ENCODE data around the gene MICU2. TPM values are rescaled to one million over a fixed set of nuclear protein-coding genes. Genes with fewer than 3 reads are reported as not detected.
A peak's percentile ranks its signal among the peaks of the same experiment; 100 is the strongest.

The MICU2 gene, protein sequence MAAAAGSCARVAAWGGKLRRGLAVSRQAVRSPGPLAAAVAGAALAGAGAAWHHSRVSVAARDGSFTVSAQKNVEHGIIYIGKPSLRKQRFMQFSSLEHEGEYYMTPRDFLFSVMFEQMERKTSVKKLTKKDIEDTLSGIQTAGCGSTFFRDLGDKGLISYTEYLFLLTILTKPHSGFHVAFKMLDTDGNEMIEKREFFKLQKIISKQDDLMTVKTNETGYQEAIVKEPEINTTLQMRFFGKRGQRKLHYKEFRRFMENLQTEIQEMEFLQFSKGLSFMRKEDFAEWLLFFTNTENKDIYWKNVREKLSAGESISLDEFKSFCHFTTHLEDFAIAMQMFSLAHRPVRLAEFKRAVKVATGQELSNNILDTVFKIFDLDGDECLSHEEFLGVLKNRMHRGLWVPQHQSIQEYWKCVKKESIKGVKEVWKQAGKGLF
- total RNA-seq (10 to 100 TPM; 29.0 to 85.9 TPM), polyA plus RNA-seq (10 to 100 TPM; 32.1 to 46.4 TPM)
- long read RNA-seq, donor 1, transcript MICU2-206 (3 exons, 1,009 nt), result minor isoform, 8 of 30 reads
- long read RNA-seq, donor 1, transcript MICU2-201 (12 exons, 1,920 nt), result major isoform, 22 of 30 reads
- long read RNA-seq, donor 1, partial matches to known transcripts, result 0 of 30 reads
- long read RNA-seq, donor 1, other reads (novel, unspliced or antisense), result 0 of 30 reads
- long read RNA-seq, donor 2, transcript MICU2-201 (12 exons, 1,920 nt), result major isoform, 7 of 10 reads
- long read RNA-seq, donor 2, partial matches to known transcripts, result 0 of 10 reads
- long read RNA-seq, donor 2, other reads (novel, unspliced or antisense), result 0 of 10 reads
- long read RNA-seq, donor 3, transcript MICU2-201 (12 exons, 1,920 nt), result major isoform, 6 of 11 reads
- long read RNA-seq, donor 3, transcript MICU2-206 (3 exons, 1,009 nt), result minor isoform, 5 of 11 reads
- long read RNA-seq, donor 3, partial matches to known transcripts, result 0 of 11 reads
- long read RNA-seq, donor 3, other reads (novel, unspliced or antisense), result 0 of 11 reads
- long read RNA-seq, donor 4, partial matches to known transcripts, result 0 of 2 reads
- long read RNA-seq, donor 4, other reads (novel, unspliced or antisense), result 0 of 2 reads
- long read RNA-seq, donor 5, transcript MICU2-206 (3 exons, 1,009 nt), result minor isoform, 9 of 28 reads
- long read RNA-seq, donor 5, transcript MICU2-201 (12 exons, 1,920 nt), result major isoform, 19 of 28 reads
- long read RNA-seq, donor 5, partial matches to known transcripts, result 0 of 28 reads
- long read RNA-seq, donor 5, other reads (novel, unspliced or antisense), result 0 of 28 reads

DNA sequence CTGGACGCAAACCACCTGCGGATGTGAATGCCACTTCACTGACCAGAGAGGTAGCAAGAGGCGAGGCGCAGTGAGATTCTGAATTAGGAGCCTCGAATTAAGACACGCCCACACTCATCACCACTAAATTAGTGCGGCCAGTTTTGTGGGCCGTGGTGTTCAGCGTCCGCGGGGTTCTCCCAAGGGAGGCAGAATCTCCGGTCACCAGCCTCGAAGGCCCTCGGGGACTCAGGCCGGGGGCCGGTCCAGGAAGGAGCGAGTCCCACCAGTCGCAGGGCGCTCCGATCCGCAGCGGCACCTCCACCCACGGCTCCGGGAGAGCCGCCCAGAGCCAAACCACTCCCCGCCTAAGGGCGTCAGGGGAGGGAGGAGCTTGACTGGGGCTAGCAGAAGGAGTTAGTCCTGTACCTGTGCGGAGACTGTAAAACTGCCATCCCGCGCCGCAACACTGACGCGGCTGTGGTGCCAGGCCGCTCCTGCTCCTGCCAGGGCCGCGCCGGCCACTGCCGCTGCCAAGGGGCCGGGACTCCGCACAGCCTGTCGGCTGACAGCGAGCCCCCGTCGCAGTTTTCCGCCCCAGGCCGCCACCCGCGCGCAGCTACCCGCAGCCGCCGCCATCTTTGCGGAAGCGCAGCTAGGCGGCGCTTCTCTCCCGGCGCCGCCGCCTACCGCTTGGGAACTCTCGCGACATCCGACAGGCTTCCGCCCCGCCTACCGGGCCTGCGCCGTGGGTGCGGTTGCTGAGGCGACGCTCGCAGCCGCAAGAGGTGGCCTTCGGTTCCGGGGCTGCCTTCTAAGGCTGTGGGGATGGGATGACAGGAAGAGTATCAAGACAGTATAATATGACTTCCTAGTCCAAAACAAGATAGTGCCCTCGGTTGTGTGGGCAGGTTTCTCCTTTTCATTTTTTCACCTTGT is at the start of gene MICU2:
TSS of gene MICU2 (minus strand) at position 640 of the 918 bp plus-strand sequence. CDS start at position 618, 22 bp downstream.
- Histone ChIP-seq H3K27ac (ENCODE audit: low read depth in 1 of 2, low read length in 1 of 2) (peak within 1 kb of the TSS; percentile 99), H3K4me1 (ENCODE audit: control insufficient read depth in 5 of 5, insufficient read depth in 5 of 5, low read length in 5 of 5) (peaks cover 0 to 8% (median 3%) of the 10 kb centered on the region in 5 donors), H3K9me3 (ENCODE audit: control insufficient read depth in 4 of 4, insufficient read depth in 3 of 4, low read length in 3 of 4) (no peaks in the 10 kb centered on the region), H3K36me3 (ENCODE audit: control insufficient read depth in 4 of 4, insufficient read depth in 4 of 4, low read length in 4 of 4) (peaks cover 0 to 6% (median 1%) of the 10 kb centered on the region in 4 donors), H3K4me3 (peak within 1 kb of the TSS; percentile 85), H3K9ac (ENCODE audit: insufficient read depth in 1 of 2, low read length in 2 of 2) (peak within 1 kb of the TSS; percentile 83 to 97), H3K27me3 (ENCODE audit: control insufficient read depth in 3 of 3, insufficient read depth in 3 of 3, low read length in 2 of 3) (peaks cover 0 to 10% (median 6%) of the 10 kb centered on the region in 3 donors)
- TF ChIP-seq, protein P1, sequence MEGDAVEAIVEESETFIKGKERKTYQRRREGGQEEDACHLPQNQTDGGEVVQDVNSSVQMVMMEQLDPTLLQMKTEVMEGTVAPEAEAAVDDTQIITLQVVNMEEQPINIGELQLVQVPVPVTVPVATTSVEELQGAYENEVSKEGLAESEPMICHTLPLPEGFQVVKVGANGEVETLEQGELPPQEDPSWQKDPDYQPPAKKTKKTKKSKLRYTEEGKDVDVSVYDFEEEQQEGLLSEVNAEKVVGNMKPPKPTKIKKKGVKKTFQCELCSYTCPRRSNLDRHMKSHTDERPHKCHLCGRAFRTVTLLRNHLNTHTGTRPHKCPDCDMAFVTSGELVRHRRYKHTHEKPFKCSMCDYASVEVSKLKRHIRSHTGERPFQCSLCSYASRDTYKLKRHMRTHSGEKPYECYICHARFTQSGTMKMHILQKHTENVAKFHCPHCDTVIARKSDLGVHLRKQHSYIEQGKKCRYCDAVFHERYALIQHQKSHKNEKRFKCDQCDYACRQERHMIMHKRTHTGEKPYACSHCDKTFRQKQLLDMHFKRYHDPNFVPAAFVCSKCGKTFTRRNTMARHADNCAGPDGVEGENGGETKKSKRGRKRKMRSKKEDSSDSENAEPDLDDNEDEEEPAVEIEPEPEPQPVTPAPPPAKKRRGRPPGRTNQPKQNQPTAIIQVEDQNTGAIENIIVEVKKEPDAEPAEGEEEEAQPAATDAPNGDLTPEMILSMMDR (IDR thresholded peaks at IDR 0.05; ENCODE audit: control extremely low read depth, extremely low read depth), result no peak
- DNase-seq, result peak; percentile 94 to 97 (median 95)
- peak; percentile 98 for ATAC-seq (ENCODE audit: insufficient read depth, low FRiP score)
- 0% methylated on average over 69 to 77 of the region's 77 CpGs for WGBS, 2 donors

DNA sequence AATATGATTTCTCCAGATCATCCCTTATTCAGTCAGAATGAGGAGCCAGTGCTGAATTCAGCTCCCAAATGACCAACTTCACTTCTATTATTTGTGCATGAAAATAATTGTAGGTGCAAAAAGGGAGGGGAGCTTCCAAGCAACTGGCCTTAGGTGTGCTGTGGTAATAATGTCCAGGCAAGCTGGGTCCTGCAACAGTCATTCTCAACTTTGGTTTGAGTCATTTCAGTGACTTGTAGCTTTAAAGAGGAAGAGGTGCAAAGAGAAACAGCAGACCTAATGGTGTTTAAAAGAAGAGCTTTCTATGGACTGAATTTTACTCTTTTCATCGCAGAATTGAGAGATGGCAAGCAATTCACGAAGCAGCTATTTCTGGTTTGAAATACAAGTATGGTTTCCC is 37.7 kb upstream of the MICU2 start:
- no peak for ATAC-seq (ENCODE audit: insufficient read depth, low FRiP score)

More for the DNA sequence above, 37.7 kb upstream of the MICU2 start:
- Histone ChIP-seq H3K27me3 (ENCODE audit: control insufficient read depth in 3 of 3, insufficient read depth in 3 of 3, low read length in 2 of 3) (no peaks in the 10 kb centered on the region), H3K9me3 (ENCODE audit: control insufficient read depth in 4 of 4, insufficient read depth in 3 of 4, low read length in 3 of 4) (no peaks in the 10 kb centered on the region), H3K4me3 (no peak overlapping the region), H3K36me3 (ENCODE audit: control insufficient read depth in 4 of 4, insufficient read depth in 4 of 4, low read length in 4 of 4) (no peaks in the 10 kb centered on the region), H3K27ac (ENCODE audit: low read depth in 1 of 2, low read length in 1 of 2) (no peak overlapping the region), H3K9ac (ENCODE audit: insufficient read depth in 1 of 2, low read length in 2 of 2) (no peak overlapping the region), H3K4me1 (ENCODE audit: control insufficient read depth in 5 of 5, insufficient read depth in 5 of 5, low read length in 5 of 5) (peaks cover 0 to 13% (median 0%) of the 10 kb centered on the region in 5 donors)
- DNase-seq, result no peak
- TF ChIP-seq, protein P1 (IDR thresholded peaks at IDR 0.05; ENCODE audit: control extremely low read depth, extremely low read depth), result no peak
- 91 to 93% methylated on average over 2 of the region's 2 CpGs for WGBS, 2 donors
